Esophagus muscularis mucosa (tissue), 3 donors: ENCODE measurements around the gene ZFHX3.

Experiments
- EP300 ChIP-seq: sonication (generic); formaldehyde crosslinking; IDR thresholded peaks from one replicate; pipeline ENCODE4 v1.6.1; 2017; ENCODE audit warnings: antibody characterized with exemption
- TF ChIP-seq, protein P1 (sequence below), 3 experiments: fragments of 200-600 bp in 2 of 3; fragments of 450-650 bp in 1 of 3; sonication (generic) in 2 of 3; IDR thresholded peaks; one replicate each; pipeline ENCODE4 v1.5.1; 2017 to 2019; ENCODE audit warnings: antibody characterized with exemption in 3 of 3, mild to moderate bottlenecking in 2 of 3, moderate library complexity in 1 of 3

GRCh38 chr16:72789921-72790320 lies 258.0 kb downstream of the ZFHX3 start:
- TF ChIP-seq EP300: no peak
- TF ChIP-seq, protein P1, sequence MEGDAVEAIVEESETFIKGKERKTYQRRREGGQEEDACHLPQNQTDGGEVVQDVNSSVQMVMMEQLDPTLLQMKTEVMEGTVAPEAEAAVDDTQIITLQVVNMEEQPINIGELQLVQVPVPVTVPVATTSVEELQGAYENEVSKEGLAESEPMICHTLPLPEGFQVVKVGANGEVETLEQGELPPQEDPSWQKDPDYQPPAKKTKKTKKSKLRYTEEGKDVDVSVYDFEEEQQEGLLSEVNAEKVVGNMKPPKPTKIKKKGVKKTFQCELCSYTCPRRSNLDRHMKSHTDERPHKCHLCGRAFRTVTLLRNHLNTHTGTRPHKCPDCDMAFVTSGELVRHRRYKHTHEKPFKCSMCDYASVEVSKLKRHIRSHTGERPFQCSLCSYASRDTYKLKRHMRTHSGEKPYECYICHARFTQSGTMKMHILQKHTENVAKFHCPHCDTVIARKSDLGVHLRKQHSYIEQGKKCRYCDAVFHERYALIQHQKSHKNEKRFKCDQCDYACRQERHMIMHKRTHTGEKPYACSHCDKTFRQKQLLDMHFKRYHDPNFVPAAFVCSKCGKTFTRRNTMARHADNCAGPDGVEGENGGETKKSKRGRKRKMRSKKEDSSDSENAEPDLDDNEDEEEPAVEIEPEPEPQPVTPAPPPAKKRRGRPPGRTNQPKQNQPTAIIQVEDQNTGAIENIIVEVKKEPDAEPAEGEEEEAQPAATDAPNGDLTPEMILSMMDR (IDR thresholded peaks at IDR 0.05): no peak
